HCT116 (cell line): ENCODE data around the gene ACTRT2. TPM values are rescaled to one million over a fixed set of nuclear protein-coding genes. Genes with fewer than 3 reads are reported as not detected.

ENCODE experiments used
- ATAC-seq: fragments of 200-7000 bp; cut with Tn5 transposase; 2 replicates; pipeline ENCODE4 v1.9.1; 2020; ENCODE audit warnings: mild to moderate bottlenecking, moderate library complexity
- BruUV-seq: library from RNA; stranded (reverse); fragments of 400-500 nt; replicated peaks from 2 replicates; lab custom pipeline; 2021; lab: Mats Ljungman, UMichigan
- CTCF ChIA-PET: fragments of 300-600 bp; sonication (Branson Sonifier 250); formaldehyde crosslinking; loops from one replicate; lab custom pipeline; 2021; ENCODE audit warnings: antibody characterized with exemption; lab: Charles Lee
- POLR2A ChIA-PET: fragments of 300-600, 350-600 bp; sonication (Branson Sonifier 250); formaldehyde crosslinking; loops from one replicate; lab custom pipeline; 2021; ENCODE audit warnings: antibody characterized with exemption; lab: Charles Lee
- RAD21 ChIA-PET, 2 experiments: fragments of 300-600 bp; sonication (Branson Sonifier 250); formaldehyde crosslinking; loops; one replicate each; lab custom pipeline; 2023; ENCODE audit warnings: low total read pairs in 2 of 2; ENCODE audit not compliant: uncharacterized antibody in 2 of 2, unreplicated experiment in 2 of 2, low non-redundant PET in 1 of 2; lab: Charles Lee
- DNase-seq: peaks from one replicate; pipeline ENCODE4 v3.0.0-alpha.2; 2010; ENCODE audit warnings: low read depth, low spot score
- H2AFZ ChIP-seq: fragments of 200-600 bp; shearing (Covaris generic), sonication (generic); 2 replicates; pipeline ENCODE4 v1.6.1; 2017; ENCODE audit warnings: low read depth, mixed run types, mixed read lengths, antibody characterized with exemption, low read length; ENCODE audit not compliant: poor library complexity, severe bottlenecking
- H3K27ac ChIP-seq: 2 replicates; pipeline ENCODE4 v1.5.1; 2012; ENCODE audit warnings: low read depth, low read length
- H3K27me3 ChIP-seq: fragments of 200-600 bp; sonication (generic); 2 replicates; pipeline ENCODE4 v1.6.1; 2016; ENCODE audit warnings: mixed run types, low read length, mixed read lengths; ENCODE audit not compliant: insufficient read depth
- H3K36me3 ChIP-seq, 2 experiments: fragments of 200-500 bp in 1 of 2; fragments of 200-600 bp in 1 of 2; sonication (Bioruptor generic) in 1 of 2; sonication (generic) in 1 of 2; 2 replicates each; pipeline versions ENCODE4 v1.5.1 to v1.6.1; 2014 to 2016; ENCODE audit warnings: low read length in 2 of 2, inconsistent platforms in 1 of 2, mixed read lengths in 1 of 2, mixed run types in 1 of 2; ENCODE audit not compliant: insufficient read depth in 2 of 2, control insufficient read depth in 1 of 2
- H3K4me1 ChIP-seq, 2 experiments: fragments of 200-600 bp in 1 of 2; sonication (generic) in 1 of 2; 2 replicates each; pipeline versions ENCODE4 v1.5.1 to v1.6.1; 2012 to 2017; ENCODE audit warnings: low read length in 2 of 2, inconsistent platforms in 1 of 2, mild to moderate bottlenecking in 1 of 2, mixed read lengths in 1 of 2, mixed run types in 1 of 2, moderate library complexity in 1 of 2; ENCODE audit not compliant: insufficient read depth in 2 of 2, control insufficient read depth in 1 of 2
- H3K4me2 ChIP-seq: fragments of 200-600 bp; sonication (generic); 2 replicates; pipeline ENCODE4 v1.6.1; 2017; ENCODE audit warnings: mixed run types, low read length, mixed read lengths
- H3K4me3 ChIP-seq, 2 experiments: fragments of 200-600 bp in 1 of 2; sonication (generic) in 1 of 2; replicated peaks in 1 of 2; 2 replicates each; pipeline ENCODE4 v1.5.1; 2011 to 2016; ENCODE audit warnings: low read length in 2 of 2, control low read depth in 1 of 2, low read depth in 1 of 2, mild to moderate bottlenecking in 1 of 2, mixed read lengths in 1 of 2, mixed run types in 1 of 2
- H3K79me2 ChIP-seq: fragments of 200-600 bp; sonication (generic); 2 replicates; pipeline ENCODE4 v1.6.1; 2017; ENCODE audit warnings: mild to moderate bottlenecking, mixed run types, low read length, moderate library complexity, mixed read lengths; ENCODE audit not compliant: insufficient read depth
- H3K9ac ChIP-seq: fragments of 200-600 bp; sonication (generic); 2 replicates; pipeline ENCODE4 v1.6.1; 2016; ENCODE audit warnings: low read length, mixed read lengths
- H3K9me2 ChIP-seq: fragments of 200-600 bp; sonication (generic), shearing (Covaris generic); 2 replicates; pipeline ENCODE4 v1.6.1; 2017; ENCODE audit warnings: mixed run types, mild to moderate bottlenecking, moderate library complexity; ENCODE audit not compliant: insufficient read depth
- H3K9me3 ChIP-seq, 2 experiments: fragments of 200-500 bp in 1 of 2; fragments of 200-600 bp in 1 of 2; sonication (Bioruptor generic) in 1 of 2; sonication (generic) in 1 of 2; 2 replicates each; pipeline ENCODE4 v1.6.1; 2014 to 2017; ENCODE audit warnings: low read length in 2 of 2, mixed read lengths in 2 of 2, inconsistent platforms in 1 of 2, low read depth in 1 of 2, mild to moderate bottlenecking in 1 of 2, mixed run types in 1 of 2, moderate library complexity in 1 of 2; ENCODE audit not compliant: control insufficient read depth in 1 of 2, insufficient read depth in 1 of 2
- H4K20me1 ChIP-seq: fragments of 200-600 bp; sonication (generic), shearing (Covaris generic); 2 replicates; pipeline ENCODE4 v1.6.1; 2017; ENCODE audit warnings: mixed run types, mild to moderate bottlenecking, moderate library complexity; ENCODE audit not compliant: insufficient read depth
- CBX3 ChIP-seq: IDR thresholded peaks from 2 replicates; pipeline ENCODE4 v1.6.1; 2012; ENCODE audit warnings: low read depth
- EGR1 ChIP-seq: IDR thresholded peaks from 2 replicates; pipeline ENCODE4 v1.6.1; 2012; ENCODE audit warnings: low read depth
- EZH2 ChIP-seq: fragments of 200-600 bp; sonication (generic); IDR thresholded peaks from 2 replicates; pipeline ENCODE4 v1.6.1; 2017; ENCODE audit warnings: antibody characterized with exemption, mixed run types
- FOSL1 ChIP-seq: IDR thresholded peaks from 2 replicates; pipeline ENCODE4 v1.6.1; 2012; ENCODE audit warnings: low read depth
- MAX ChIP-seq: IDR thresholded peaks from 2 replicates; pipeline ENCODE4 v1.6.1; 2012
- RAD21 ChIP-seq: IDR thresholded peaks from 2 replicates; pipeline ENCODE4 v1.6.1; 2012; ENCODE audit warnings: low read depth, mild to moderate bottlenecking
- SIN3A ChIP-seq: IDR thresholded peaks from 2 replicates; pipeline ENCODE4 v1.6.1; 2012; ENCODE audit warnings: low read depth
- SRF ChIP-seq: IDR thresholded peaks from 2 replicates; pipeline ENCODE4 v1.6.1; 2012; ENCODE audit warnings: low read depth
- TCF7L2 ChIP-seq: IDR thresholded peaks from 2 replicates; pipeline ENCODE4 v1.7.0; 2011; ENCODE audit warnings: borderline replicate concordance, inconsistent platforms; ENCODE audit not compliant: insufficient read depth, insufficient read length; ENCODE audit errors: extremely low read depth
- ZBTB33 ChIP-seq: IDR thresholded peaks from 2 replicates; pipeline ENCODE4 v1.6.1; 2011; ENCODE audit warnings: mild to moderate bottlenecking, low read length, moderate library complexity; ENCODE audit not compliant: insufficient replicate concordance; ENCODE audit errors: extremely low read depth
- ZNF274 ChIP-seq: fragments of 200-500 bp; sonication (Bioruptor generic); IDR thresholded peaks from 2 replicates; pipeline ENCODE4 v1.6.1; 2014; ENCODE audit warnings: mild to moderate bottlenecking, low read depth, low read length, inconsistent platforms
- intact Hi-C: fragments of 100-400 bp; cut with micrococcal nuclease; formaldehyde crosslinking; loops from 2 replicates; pipeline ENCODE4 v1.10.0; 2022
- total RNA-seq: library from RNA; stranded (reverse); gene quantifications from one replicate; pipeline ENCODE4 v1.2.1, GENCODE V29; 2021; ENCODE audit not compliant: unreplicated experiment

The ACTRT2 gene
- total RNA-seq, 1 experiment from 2014 or later, result not detected

- no peak overlapping the region for H3K4me2 ChIP-seq
- H3K9me2 ChIP-seq, result no peaks in the 10 kb centered on the region
- no peaks in the 10 kb centered on the region for H3K36me3 ChIP-seq
- H3K27me3 ChIP-seq, result no peaks in the 10 kb centered on the region
- POLR2A ChIA-PET, result no interaction called here
- intact Hi-C loops, result no loop called here
- no peak overlapping the region for H2AFZ ChIP-seq
- no peaks in the 10 kb centered on the region for H3K79me2 ChIP-seq
- no peak overlapping the region for H3K27ac ChIP-seq
- RAD21 ChIA-PET, result no interaction called here
- BruUV-seq, result no TSS peak
- CTCF ChIA-PET, result no interaction called here
- H4K20me1 ChIP-seq, result no peaks in the 10 kb centered on the region
- H3K9ac ChIP-seq, result no peak overlapping the region
- TF ChIP-seq RAD21 (no peak), MAX (no peak), CBX3 (no peak), EZH2 (no peak), ZNF274 (no peak), TCF7L2 (no peak), FOSL1 (no peak), ZBTB33 (no peak), EGR1 (no peak), SRF (no peak), SIN3A (no peak)
- DNase-seq (no peak), ATAC-seq (no peak)
- H3K4me1 ChIP-seq, result no peaks in the 10 kb centered on the region
- H3K9me3 ChIP-seq, result no peaks in the 10 kb centered on the region
- H3K4me3 ChIP-seq, result no peak overlapping the region
These were observed 6.0 kb upstream of the ACTRT2 start for GRCh38 chr1:3015269-3015635.
